Keratinocyte (primary cell): ENCODE data around the gene CBX2. TPM values are rescaled to one million over a fixed set of nuclear protein-coding genes. Genes with fewer than 3 reads are reported as not detected.

Experiments
- DNase-seq: peaks from one replicate; pipeline ENCODE4 v3.0.0-alpha.2; 2011; ENCODE audit warnings: low read depth, missing footprints, low spot score
- FAIRE-seq: peaks from 2 replicates; lab custom pipeline; 2011; peaks lifted over from hg19 to GRCh38; lab: Jason Lieb, UNC
- H2AFZ ChIP-seq: 2 replicates; pipeline ENCODE4 v1.6.0; 2012; ENCODE audit warnings: low read length, control low read depth, inconsistent platforms; ENCODE audit not compliant: control insufficient read depth
- H3K27ac ChIP-seq: 2 replicates; pipeline ENCODE4 v1.5.1; 2011; ENCODE audit warnings: low read length; ENCODE audit not compliant: control insufficient read depth, insufficient read depth
- H3K27me3 ChIP-seq: 3 replicates; pipeline ENCODE4 v1.6.0; 2011; ENCODE audit warnings: low read length; ENCODE audit not compliant: control insufficient read depth, insufficient read depth; ENCODE audit errors: extremely low read depth
- H3K36me3 ChIP-seq, 2 experiments: 2 replicates in 1 of 2; 3 replicates in 1 of 2; pipeline ENCODE4 v1.5.1; 2011; ENCODE audit warnings: low read length in 2 of 2, mild to moderate bottlenecking in 1 of 2; ENCODE audit not compliant: control insufficient read depth in 2 of 2, insufficient read depth in 2 of 2; ENCODE audit errors: extremely low read depth in 1 of 2
- H3K4me1 ChIP-seq: 3 replicates; pipeline ENCODE4 v1.5.1; 2011; ENCODE audit warnings: low read length; ENCODE audit not compliant: control insufficient read depth, insufficient read depth; ENCODE audit errors: extremely low read depth
- H3K4me2 ChIP-seq: 3 replicates; pipeline ENCODE4 v1.6.0; 2011; ENCODE audit warnings: low read depth, low read length; ENCODE audit not compliant: control insufficient read depth, insufficient read depth; ENCODE audit errors: extremely low read depth
- H3K4me3 ChIP-seq, 3 experiments: fragments of 200-600 bp in 1 of 3; sonication (generic) in 1 of 3; 2 replicates in 2 of 3; 3 replicates in 1 of 3; pipeline ENCODE4 v1.5.1; 2011 to 2016; ENCODE audit warnings: low read length in 3 of 3, mild to moderate bottlenecking in 3 of 3, control low read depth in 2 of 3, inconsistent platforms in 1 of 3, low read depth in 1 of 3, mixed read lengths in 1 of 3, mixed run types in 1 of 3, moderate library complexity in 1 of 3; ENCODE audit not compliant: control insufficient read depth in 2 of 3, insufficient read depth in 2 of 3; ENCODE audit errors: extremely low read depth in 1 of 3
- H3K79me2 ChIP-seq: 2 replicates; pipeline ENCODE4 v1.6.0; 2012; ENCODE audit warnings: low read length; ENCODE audit not compliant: control insufficient read depth, insufficient read depth
- H3K9ac ChIP-seq: 3 replicates; pipeline ENCODE4 v1.6.0; 2011; ENCODE audit warnings: low read length; ENCODE audit not compliant: control insufficient read depth, insufficient read depth; ENCODE audit errors: extremely low read depth
- H3K9me1 ChIP-seq: 3 replicates; pipeline ENCODE4 v1.6.0; 2011; ENCODE audit warnings: low read length; ENCODE audit not compliant: control insufficient read depth, insufficient read depth; ENCODE audit errors: extremely low read depth
- H3K9me3 ChIP-seq: 2 replicates; pipeline ENCODE4 v1.5.1; 2012; ENCODE audit warnings: low read depth, low read length; ENCODE audit not compliant: control insufficient read depth
- H4K20me1 ChIP-seq: 3 replicates; pipeline ENCODE4 v1.6.0; 2011; ENCODE audit warnings: low read length; ENCODE audit not compliant: control insufficient read depth, insufficient read depth; ENCODE audit errors: extremely low read depth
- EZH2 ChIP-seq: IDR thresholded peaks from one replicate; pipeline ENCODE4 v1.6.1; 2012; ENCODE audit warnings: inconsistent platforms, mild to moderate bottlenecking, low read length, moderate library complexity
- dilution Hi-C: fragments of 300-500 bp; cut with MboI; formaldehyde crosslinking; loops from one replicate; pipeline ENCODE4 v1.7.0; 2020; ENCODE audit warnings: low sequenced_read_pairs; ENCODE audit not compliant: extremely low pct_ligation_motif_present
- polyA plus RNA-seq, 5 experiments: library from polyadenylated mRNA; depleted of rRNA in 3 of 5; stranded (reverse) in 3 of 5; stranded (forward) in 1 of 5; unstranded in 1 of 5; fragments of >200 nt; gene quantifications; 1 replicate in 1 of 5; 2 replicates in 3 of 5; 3 replicates in 1 of 5; pipeline versions ENCODE4 v1.2.1 to v1.2.3, GENCODE V29; 2011 to 2012; ENCODE audit warnings: missing spikeins in 2 of 5, low read depth in 1 of 5, low replicate concordance in 1 of 5
- TF ChIP-seq, protein P1 (sequence below), 3 experiments: IDR thresholded peaks in 1 of 3; conservative IDR thresholded peaks in 1 of 3; optimal IDR thresholded peaks in 1 of 3; 2 replicates in 2 of 3; 3 replicates in 1 of 3; pipeline versions ENCODE3 to v1.5.1; 2011; ENCODE audit warnings: low read length in 3 of 3, mild to moderate bottlenecking in 3 of 3, moderate library complexity in 2 of 3, control low read depth in 1 of 3, inconsistent platforms in 1 of 3; ENCODE audit not compliant: insufficient read depth in 2 of 3; ENCODE audit errors: extremely low read depth in 1 of 3

Gene CBX2
- polyA plus RNA-seq, 1 donor (not counting 4 experiments of a cell fraction or from before 2014, with no cell fraction given) = 1.7 TPM

DNA sequence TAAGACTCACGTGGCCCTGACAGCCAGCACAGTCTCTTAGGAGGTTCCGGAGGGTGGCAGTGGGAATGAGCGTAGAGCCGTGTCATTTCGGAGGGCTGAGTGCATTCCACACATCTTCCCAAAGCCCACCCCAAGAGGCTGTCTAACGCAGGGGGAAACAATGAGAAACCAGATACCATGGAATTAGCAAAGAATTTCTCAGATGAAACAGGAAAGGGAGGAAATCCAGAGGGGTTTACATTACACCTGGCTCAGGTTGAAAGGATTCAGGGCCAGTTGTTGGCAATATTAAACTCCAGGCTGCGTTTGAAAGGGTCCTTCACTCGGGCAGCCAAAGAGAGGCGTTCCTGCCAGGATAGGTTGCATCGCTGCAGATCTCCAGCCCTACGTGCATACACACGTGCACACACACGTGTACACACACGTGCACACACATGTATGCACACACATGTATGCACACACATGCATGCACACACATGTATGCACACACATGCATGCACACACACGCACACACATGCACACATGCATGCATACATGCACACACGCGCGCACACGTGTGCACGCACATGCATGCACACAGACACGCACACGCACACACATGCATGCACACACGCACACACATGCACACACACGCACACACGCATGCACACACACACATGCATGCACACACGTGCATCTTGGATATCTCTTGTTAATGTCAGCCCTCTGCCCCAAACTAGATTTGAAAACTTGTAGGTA, 49.1 kb downstream of the CBX2 start:
- Histone ChIP-seq H3K36me3 (no peaks in the 10 kb centered on the region), H4K20me1 (no peaks in the 10 kb centered on the region), H3K4me2 (no peak overlapping the region), H3K27ac (no peak overlapping the region), H3K27me3 (peaks cover under 1% of the 10 kb centered on the region), H3K9me3 (no peaks in the 10 kb centered on the region), H3K79me2 (no peaks in the 10 kb centered on the region), H3K9ac (no peak overlapping the region), H3K4me3 (no peak overlapping the region), H2AFZ (no peak overlapping the region), H3K9me1 (no peaks in the 10 kb centered on the region), H3K4me1 (no peaks in the 10 kb centered on the region)
- TF ChIP-seq EZH2 = no peak
- TF ChIP-seq, protein P1, sequence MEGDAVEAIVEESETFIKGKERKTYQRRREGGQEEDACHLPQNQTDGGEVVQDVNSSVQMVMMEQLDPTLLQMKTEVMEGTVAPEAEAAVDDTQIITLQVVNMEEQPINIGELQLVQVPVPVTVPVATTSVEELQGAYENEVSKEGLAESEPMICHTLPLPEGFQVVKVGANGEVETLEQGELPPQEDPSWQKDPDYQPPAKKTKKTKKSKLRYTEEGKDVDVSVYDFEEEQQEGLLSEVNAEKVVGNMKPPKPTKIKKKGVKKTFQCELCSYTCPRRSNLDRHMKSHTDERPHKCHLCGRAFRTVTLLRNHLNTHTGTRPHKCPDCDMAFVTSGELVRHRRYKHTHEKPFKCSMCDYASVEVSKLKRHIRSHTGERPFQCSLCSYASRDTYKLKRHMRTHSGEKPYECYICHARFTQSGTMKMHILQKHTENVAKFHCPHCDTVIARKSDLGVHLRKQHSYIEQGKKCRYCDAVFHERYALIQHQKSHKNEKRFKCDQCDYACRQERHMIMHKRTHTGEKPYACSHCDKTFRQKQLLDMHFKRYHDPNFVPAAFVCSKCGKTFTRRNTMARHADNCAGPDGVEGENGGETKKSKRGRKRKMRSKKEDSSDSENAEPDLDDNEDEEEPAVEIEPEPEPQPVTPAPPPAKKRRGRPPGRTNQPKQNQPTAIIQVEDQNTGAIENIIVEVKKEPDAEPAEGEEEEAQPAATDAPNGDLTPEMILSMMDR (optimal IDR thresholded peaks at IDR 0.05 in 1 of 3, IDR thresholded peaks at IDR 0.05 in 1 of 3, conservative IDR thresholded peaks at IDR 0.05 in 1 of 3; ENCODE audit: extremely low read depth in 1 of 3, insufficient read depth in 2 of 3, low read length in 3 of 3) = no peak
- FAIRE-seq = no peak
- DNase-seq = no peak
- dilution Hi-C loops = no loop called here

- H3K9me1 ChIP-seq = no peaks in the 10 kb centered on the region
- no peak overlapping the region for H2AFZ ChIP-seq
- no peaks in the 10 kb centered on the region for H3K36me3 ChIP-seq
- no peaks in the 10 kb centered on the region for H4K20me1 ChIP-seq
- no peak overlapping the region for H3K4me3 ChIP-seq
- H3K9ac ChIP-seq = no peak overlapping the region
- DNase-seq (no peak), FAIRE-seq (no peak)
- H3K9me3 ChIP-seq = no peaks in the 10 kb centered on the region
- no peaks in the 10 kb centered on the region for H3K27me3 ChIP-seq
- H3K79me2 ChIP-seq = no peaks in the 10 kb centered on the region
- no peak overlapping the region for H3K27ac ChIP-seq
- dilution Hi-C loops = no loop called here
- TF ChIP-seq EZH2 = no peak
- TF ChIP-seq, protein P1 (optimal IDR thresholded peaks at IDR 0.05 in 1 of 3, IDR thresholded peaks at IDR 0.05 in 1 of 3, conservative IDR thresholded peaks at IDR 0.05 in 1 of 3; ENCODE audit: extremely low read depth in 1 of 3, insufficient read depth in 2 of 3, low read length in 3 of 3) = no peak
- H3K4me2 ChIP-seq = no peak overlapping the region
- no peaks in the 10 kb centered on the region for H3K4me1 ChIP-seq
Observed at GRCh38 chr17:79829004-79829403, 51.1 kb downstream of the CBX2 start.
